Measurements from ENCODE around the gene CLRN1.

CLRN1 gene

GRCh38 chr3:150975992-150976368 is 3.5 kb upstream of the CLRN1 start:
- no peak for DNase-seq (ENCODE audit: low spot score)

GRCh38 chr3:150975086-150975991 is 2.8 kb upstream of the CLRN1 start:
- DNase-seq (ENCODE audit: low spot score), result no peak

- no peak for DNase-seq (ENCODE audit: low spot score)
These were observed 1.7 kb downstream of the CLRN1 start for GRCh38 chr3:150970665-150971324.

- DNase-seq (ENCODE audit: low spot score), result no peak
These were observed 4.0 kb downstream of the CLRN1 start for GRCh38 chr3:150968341-150969035.

- DNase-seq (ENCODE audit: low spot score), result no peak
These were observed 7.1 kb downstream of the CLRN1 start for GRCh38 chr3:150965436-150965835.

- DNase-seq (ENCODE audit: low spot score), result no peak
These were observed 10.6 kb downstream of the CLRN1 start for GRCh38 chr3:150961949-150962348.

- no peak for DNase-seq (ENCODE audit: low spot score)
These were observed 11.5 kb downstream of the CLRN1 start for GRCh38 chr3:150960708-150961684.

GRCh38 chr3:150958683-150959082 is 13.8 kb downstream of the CLRN1 start:
- DNase-seq (ENCODE audit: low spot score), result no peak

GRCh38 chr3:150956376-150956775 is 16.2 kb downstream of the CLRN1 start:
- no peak for DNase-seq (ENCODE audit: low spot score)

- DNase-seq (ENCODE audit: low spot score), result no peak
These were observed 20.6 kb downstream of the CLRN1 start for GRCh38 chr3:150951923-150952322.

GRCh38 chr3:150945226-150946032 is 27.1 kb downstream of the CLRN1 start:
- DNase-seq (ENCODE audit: low spot score), result no peak

- DNase-seq (ENCODE audit: low spot score), result no peak
These were observed 30.3 kb downstream of the CLRN1 start for GRCh38 chr3:150942221-150942620.

GRCh38 chr3:150936693-150937092 is 35.8 kb downstream of the CLRN1 start:
- no peak for DNase-seq (ENCODE audit: low spot score)

GRCh38 chr3:150933473-150933995 is 39.0 kb downstream of the CLRN1 start:
- no peak for DNase-seq (ENCODE audit: low spot score)

GRCh38 chr3:150931745-150932144 is 40.8 kb downstream of the CLRN1 start:
- no peak for DNase-seq (ENCODE audit: low spot score)

- no peak for DNase-seq (ENCODE audit: low spot score)
These were observed 41.7 kb downstream of the CLRN1 start for GRCh38 chr3:150930839-150931238.

- no peak for DNase-seq (ENCODE audit: low spot score)
These were observed 44.3 kb downstream of the CLRN1 start for GRCh38 chr3:150928234-150928633.

GRCh38 chr3:150926328-150926727 is 46.2 kb downstream of the CLRN1 start:
- no peak for DNase-seq (ENCODE audit: low spot score)

GRCh38 chr3:150925751-150926201 is 46.8 kb downstream of the CLRN1 start:
- DNase-seq (ENCODE audit: low spot score), result peak; percentile 49

GRCh38 chr3:150922611-150923010 is 49.9 kb downstream of the CLRN1 start:
- peak; percentile 11 for DNase-seq (ENCODE audit: low spot score)
